ENCODE data around the gene BRINP1.

BRINP1 gene

GRCh38 chr9:119126040-119126439, 243.2 kb downstream of the BRINP1 start:
- DNase-seq (ENCODE audit: low read depth): no peak

- no peak for DNase-seq (ENCODE audit: low read depth)
Observed at GRCh38 chr9:119121899-119122298, 247.3 kb downstream of the BRINP1 start.

GRCh38 chr9:119117409-119117808, 251.8 kb downstream of the BRINP1 start:
- DNase-seq (ENCODE audit: low read depth): no peak
